Keratinocyte (primary cell): ENCODE measurements around the gene NDN. TPM values are rescaled to one million over a fixed set of nuclear protein-coding genes. Genes with fewer than 3 reads are reported as not detected.

Experiments used
- DNase-seq: peaks from one replicate; pipeline ENCODE4 v3.0.0-alpha.2; 2011; ENCODE audit warnings: low read depth, missing footprints, low spot score
- FAIRE-seq: peaks from 2 replicates; lab custom pipeline; 2011; peaks lifted over from hg19 to GRCh38; lab: Jason Lieb, UNC
- H2AFZ ChIP-seq: 2 replicates; pipeline ENCODE4 v1.6.0; 2012; ENCODE audit warnings: low read length, control low read depth, inconsistent platforms; ENCODE audit not compliant: control insufficient read depth
- H3K27ac ChIP-seq: 2 replicates; pipeline ENCODE4 v1.5.1; 2011; ENCODE audit warnings: low read length; ENCODE audit not compliant: control insufficient read depth, insufficient read depth
- H3K27me3 ChIP-seq: 3 replicates; pipeline ENCODE4 v1.6.0; 2011; ENCODE audit warnings: low read length; ENCODE audit not compliant: control insufficient read depth, insufficient read depth; ENCODE audit errors: extremely low read depth
- H3K36me3 ChIP-seq, 2 experiments: 2 replicates in 1 of 2; 3 replicates in 1 of 2; pipeline ENCODE4 v1.5.1; 2011; ENCODE audit warnings: low read length in 2 of 2, mild to moderate bottlenecking in 1 of 2; ENCODE audit not compliant: control insufficient read depth in 2 of 2, insufficient read depth in 2 of 2; ENCODE audit errors: extremely low read depth in 1 of 2
- H3K4me1 ChIP-seq: 3 replicates; pipeline ENCODE4 v1.5.1; 2011; ENCODE audit warnings: low read length; ENCODE audit not compliant: control insufficient read depth, insufficient read depth; ENCODE audit errors: extremely low read depth
- H3K4me2 ChIP-seq: 3 replicates; pipeline ENCODE4 v1.6.0; 2011; ENCODE audit warnings: low read depth, low read length; ENCODE audit not compliant: control insufficient read depth, insufficient read depth; ENCODE audit errors: extremely low read depth
- H3K4me3 ChIP-seq, 3 experiments: fragments of 200-600 bp in 1 of 3; sonication (generic) in 1 of 3; 2 replicates in 2 of 3; 3 replicates in 1 of 3; pipeline ENCODE4 v1.5.1; 2011 to 2016; ENCODE audit warnings: low read length in 3 of 3, mild to moderate bottlenecking in 3 of 3, control low read depth in 2 of 3, inconsistent platforms in 1 of 3, low read depth in 1 of 3, mixed read lengths in 1 of 3, mixed run types in 1 of 3, moderate library complexity in 1 of 3; ENCODE audit not compliant: control insufficient read depth in 2 of 3, insufficient read depth in 2 of 3; ENCODE audit errors: extremely low read depth in 1 of 3
- H3K79me2 ChIP-seq: 2 replicates; pipeline ENCODE4 v1.6.0; 2012; ENCODE audit warnings: low read length; ENCODE audit not compliant: control insufficient read depth, insufficient read depth
- H3K9ac ChIP-seq: 3 replicates; pipeline ENCODE4 v1.6.0; 2011; ENCODE audit warnings: low read length; ENCODE audit not compliant: control insufficient read depth, insufficient read depth; ENCODE audit errors: extremely low read depth
- H3K9me1 ChIP-seq: 3 replicates; pipeline ENCODE4 v1.6.0; 2011; ENCODE audit warnings: low read length; ENCODE audit not compliant: control insufficient read depth, insufficient read depth; ENCODE audit errors: extremely low read depth
- H3K9me3 ChIP-seq: 2 replicates; pipeline ENCODE4 v1.5.1; 2012; ENCODE audit warnings: low read depth, low read length; ENCODE audit not compliant: control insufficient read depth
- H4K20me1 ChIP-seq: 3 replicates; pipeline ENCODE4 v1.6.0; 2011; ENCODE audit warnings: low read length; ENCODE audit not compliant: control insufficient read depth, insufficient read depth; ENCODE audit errors: extremely low read depth
- EZH2 ChIP-seq: IDR thresholded peaks from one replicate; pipeline ENCODE4 v1.6.1; 2012; ENCODE audit warnings: inconsistent platforms, mild to moderate bottlenecking, low read length, moderate library complexity
- dilution Hi-C: fragments of 300-500 bp; cut with MboI; formaldehyde crosslinking; loops from one replicate; pipeline ENCODE4 v1.7.0; 2020; ENCODE audit warnings: low sequenced_read_pairs; ENCODE audit not compliant: extremely low pct_ligation_motif_present
- polyA plus RNA-seq, 5 experiments: library from polyadenylated mRNA; depleted of rRNA in 3 of 5; stranded (reverse) in 3 of 5; stranded (forward) in 1 of 5; unstranded in 1 of 5; fragments of >200 nt; gene quantifications; 1 replicate in 1 of 5; 2 replicates in 3 of 5; 3 replicates in 1 of 5; pipeline versions ENCODE4 v1.2.1 to v1.2.3, GENCODE V29; 2011 to 2012; ENCODE audit warnings: missing spikeins in 2 of 5, low read depth in 1 of 5, low replicate concordance in 1 of 5
- TF ChIP-seq, protein P1 (sequence below), 3 experiments: IDR thresholded peaks in 1 of 3; conservative IDR thresholded peaks in 1 of 3; optimal IDR thresholded peaks in 1 of 3; 2 replicates in 2 of 3; 3 replicates in 1 of 3; pipeline versions ENCODE3 to v1.5.1; 2011; ENCODE audit warnings: low read length in 3 of 3, mild to moderate bottlenecking in 3 of 3, moderate library complexity in 2 of 3, control low read depth in 1 of 3, inconsistent platforms in 1 of 3; ENCODE audit not compliant: insufficient read depth in 2 of 3; ENCODE audit errors: extremely low read depth in 1 of 3

Gene NDN
- polyA plus RNA-seq, 1 donor (not counting 4 experiments of a cell fraction or from before 2014, with no cell fraction given), result 0.76 TPM

DNA sequence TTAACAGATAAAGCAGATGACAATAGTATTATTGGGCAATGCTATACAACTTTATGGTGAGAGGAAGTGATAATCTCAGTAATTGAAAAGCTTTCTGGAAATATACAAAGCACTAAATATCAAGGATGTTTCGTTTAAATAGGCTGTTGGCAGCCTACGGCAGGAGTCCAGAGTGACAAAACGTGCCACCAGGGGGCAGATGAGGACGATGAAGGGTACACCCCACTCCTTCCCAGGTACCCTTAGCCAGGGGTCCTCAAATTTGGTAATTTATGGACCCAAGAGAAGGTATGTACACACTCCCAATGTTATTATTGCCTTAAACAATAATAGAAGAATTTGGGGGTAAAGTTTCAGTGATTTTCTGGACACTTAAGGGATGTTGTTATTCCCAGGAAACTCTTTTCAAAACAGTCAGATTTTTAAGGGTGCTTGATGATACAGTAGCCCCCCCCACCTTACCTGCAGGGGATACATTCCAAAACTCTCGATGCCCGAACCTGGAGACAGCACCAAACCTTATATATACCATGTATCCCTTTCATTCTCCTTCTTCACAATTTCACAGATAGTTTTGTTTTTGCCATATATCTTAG lies 38.1 kb downstream of the NDN start:
- peaks cover 3% of the 10 kb centered on the region for H3K9me3 ChIP-seq
- H2AFZ ChIP-seq, result no peak overlapping the region
- H3K4me2 ChIP-seq, result no peak overlapping the region
- dilution Hi-C loops, result no loop called here
- TF ChIP-seq EZH2, result no peak
- TF ChIP-seq, protein P1, sequence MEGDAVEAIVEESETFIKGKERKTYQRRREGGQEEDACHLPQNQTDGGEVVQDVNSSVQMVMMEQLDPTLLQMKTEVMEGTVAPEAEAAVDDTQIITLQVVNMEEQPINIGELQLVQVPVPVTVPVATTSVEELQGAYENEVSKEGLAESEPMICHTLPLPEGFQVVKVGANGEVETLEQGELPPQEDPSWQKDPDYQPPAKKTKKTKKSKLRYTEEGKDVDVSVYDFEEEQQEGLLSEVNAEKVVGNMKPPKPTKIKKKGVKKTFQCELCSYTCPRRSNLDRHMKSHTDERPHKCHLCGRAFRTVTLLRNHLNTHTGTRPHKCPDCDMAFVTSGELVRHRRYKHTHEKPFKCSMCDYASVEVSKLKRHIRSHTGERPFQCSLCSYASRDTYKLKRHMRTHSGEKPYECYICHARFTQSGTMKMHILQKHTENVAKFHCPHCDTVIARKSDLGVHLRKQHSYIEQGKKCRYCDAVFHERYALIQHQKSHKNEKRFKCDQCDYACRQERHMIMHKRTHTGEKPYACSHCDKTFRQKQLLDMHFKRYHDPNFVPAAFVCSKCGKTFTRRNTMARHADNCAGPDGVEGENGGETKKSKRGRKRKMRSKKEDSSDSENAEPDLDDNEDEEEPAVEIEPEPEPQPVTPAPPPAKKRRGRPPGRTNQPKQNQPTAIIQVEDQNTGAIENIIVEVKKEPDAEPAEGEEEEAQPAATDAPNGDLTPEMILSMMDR (optimal IDR thresholded peaks at IDR 0.05 in 1 of 3, IDR thresholded peaks at IDR 0.05 in 1 of 3, conservative IDR thresholded peaks at IDR 0.05 in 1 of 3; ENCODE audit: extremely low read depth in 1 of 3, insufficient read depth in 2 of 3, low read length in 3 of 3), result peak in 2 of 3 experiments; percentile 30 to 33
- FAIRE-seq, result no peak
- H3K27me3 ChIP-seq, result no peaks in the 10 kb centered on the region
- H3K36me3 ChIP-seq, result no peaks in the 10 kb centered on the region
- H3K9me1 ChIP-seq, result no peaks in the 10 kb centered on the region
- H3K79me2 ChIP-seq, result no peaks in the 10 kb centered on the region
- H3K9ac ChIP-seq, result no peak overlapping the region
- no peaks in the 10 kb centered on the region for H4K20me1 ChIP-seq
- no peak overlapping the region for H3K4me3 ChIP-seq
- H3K4me1 ChIP-seq, result no peaks in the 10 kb centered on the region
- DNase-seq, result no peak
- H3K27ac ChIP-seq, result no peak overlapping the region

DNA sequence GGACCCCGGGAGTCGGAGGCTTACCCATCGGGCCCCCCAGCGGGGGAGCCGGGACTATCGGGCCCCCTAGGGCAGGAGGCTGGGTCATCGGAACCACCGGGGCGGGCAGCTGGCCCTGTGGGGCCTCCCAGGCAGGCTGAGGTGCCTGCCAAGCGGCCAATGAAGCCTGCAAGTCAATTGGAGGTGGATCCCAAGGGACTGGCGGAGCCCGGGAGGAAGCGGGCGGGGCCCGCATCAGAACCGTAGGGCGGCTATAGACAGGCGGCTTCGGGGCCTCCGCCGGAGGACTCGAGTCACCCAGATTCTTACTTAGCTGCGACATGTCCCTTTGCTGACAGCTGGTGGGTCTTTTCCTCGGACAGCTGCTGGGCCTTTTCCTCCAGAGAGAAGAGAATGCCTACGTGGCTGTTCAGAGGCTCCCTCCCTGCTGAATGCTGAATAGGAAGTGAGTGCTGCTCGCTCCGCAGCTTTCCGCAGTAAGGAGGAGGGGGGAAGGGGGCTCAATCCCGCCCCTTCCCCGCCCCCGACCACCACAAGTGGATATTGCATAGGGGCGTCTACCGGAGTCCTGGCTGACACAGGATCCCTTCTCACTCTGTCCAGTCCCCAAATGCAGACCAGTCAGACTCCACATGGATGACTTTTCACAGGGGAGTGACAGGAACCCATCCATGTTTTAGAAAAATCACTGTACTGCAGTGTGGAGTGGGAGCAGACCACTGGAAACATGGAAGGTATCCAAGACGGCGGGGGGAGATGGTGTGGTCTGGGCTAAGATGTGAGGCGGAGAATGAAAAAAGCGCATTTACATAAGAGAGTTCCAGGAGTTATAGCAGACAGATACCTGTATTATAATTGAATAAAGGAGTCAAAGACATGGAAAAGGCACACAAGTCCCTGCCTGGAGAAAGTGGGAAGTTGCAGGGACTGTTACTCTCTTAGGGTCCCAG lies 39.4 kb downstream of the NDN start, which contains the start of gene MAGEL2:
TSS of gene MAGEL2 (minus strand) at position 447 of the 950 bp plus-strand sequence. CDS start at position 322, 125 bp downstream.
- H4K20me1 ChIP-seq, result no peaks in the 10 kb centered on the region
- H3K27ac ChIP-seq, result no peak within 1 kb of the TSS
- no peak for FAIRE-seq
- H3K9ac ChIP-seq, result no peak within 1 kb of the TSS
- H3K9me1 ChIP-seq, result no peaks in the 10 kb centered on the region
- DNase-seq, result no peak
- no peak within 1 kb of the TSS for H3K4me2 ChIP-seq
- dilution Hi-C loops, result no loop called here
- H3K4me3 ChIP-seq, result no peak within 1 kb of the TSS
- no peaks in the 10 kb centered on the region for H3K27me3 ChIP-seq
- peaks cover 3% of the 10 kb centered on the region for H3K9me3 ChIP-seq
- no peaks in the 10 kb centered on the region for H3K4me1 ChIP-seq
- no peak within 1 kb of the TSS for H2AFZ ChIP-seq
- TF ChIP-seq, protein P1 (optimal IDR thresholded peaks at IDR 0.05 in 1 of 3, IDR thresholded peaks at IDR 0.05 in 1 of 3, conservative IDR thresholded peaks at IDR 0.05 in 1 of 3; ENCODE audit: extremely low read depth in 1 of 3, insufficient read depth in 2 of 3, low read length in 3 of 3), result no peak
- no peak for TF ChIP-seq EZH2
- H3K79me2 ChIP-seq, result no peaks in the 10 kb centered on the region
- H3K36me3 ChIP-seq, result no peaks in the 10 kb centered on the region
